Activated CD4-positive, alpha-beta T cell treated with anti-CD3 and anti-CD28 coated beads, Interleukin-2, amount 10 ng/mL, durations not matched to agents 7 days and 5 days (primary cell): Measurements from ENCODE around the gene YOD1. TPM values are rescaled to one million over a fixed set of nuclear protein-coding genes. Genes with fewer than 3 reads are reported as not detected.

ENCODE experiments used
- CTCF ChIA-PET: fragments of 350-600 bp; sonication (Branson Sonifier 250); formaldehyde crosslinking; loops from one replicate; lab custom pipeline; 2021; ENCODE audit warnings: antibody characterized with exemption; lab: Charles Lee
- POLR2A ChIA-PET: fragments of 350-600 bp; sonication (Branson Sonifier 250); formaldehyde crosslinking; loops from one replicate; lab custom pipeline; 2021; ENCODE audit warnings: antibody characterized with exemption; lab: Charles Lee
- DNase-seq: peaks from one replicate; pipeline ENCODE4 v3.0.0-alpha.2; 2020
- H3K27ac Mint-ChIP-seq: one replicate; pipeline ENCODE4 v1.8.0; 2021; ENCODE audit warnings: mild to moderate bottlenecking, moderate library complexity, mixed read lengths
- H3K27me3 Mint-ChIP-seq: one replicate; pipeline ENCODE4 v1.8.0; 2021; ENCODE audit warnings: mixed read lengths
- H3K36me3 Mint-ChIP-seq: one replicate; pipeline ENCODE4 v1.8.0; 2021; ENCODE audit warnings: low read depth, mixed read lengths
- H3K4me1 Mint-ChIP-seq: one replicate; pipeline ENCODE4 v1.8.0; 2021; ENCODE audit warnings: mixed read lengths
- H3K4me3 Mint-ChIP-seq: one replicate; pipeline ENCODE4 v1.8.0; 2021; ENCODE audit warnings: mild to moderate bottlenecking, moderate library complexity, mixed read lengths
- H3K9me3 Mint-ChIP-seq: one replicate; pipeline ENCODE4 v1.8.0; 2021; ENCODE audit warnings: mixed read lengths
- total RNA-seq, 2 experiments: library from RNA; stranded (reverse); gene quantifications; one replicate each; pipeline ENCODE4 v1.2.3, GENCODE V29; 2021

Gene YOD1
- total RNA-seq, 2 experiments from 2014 or later = 7.3 TPM

DNA sequence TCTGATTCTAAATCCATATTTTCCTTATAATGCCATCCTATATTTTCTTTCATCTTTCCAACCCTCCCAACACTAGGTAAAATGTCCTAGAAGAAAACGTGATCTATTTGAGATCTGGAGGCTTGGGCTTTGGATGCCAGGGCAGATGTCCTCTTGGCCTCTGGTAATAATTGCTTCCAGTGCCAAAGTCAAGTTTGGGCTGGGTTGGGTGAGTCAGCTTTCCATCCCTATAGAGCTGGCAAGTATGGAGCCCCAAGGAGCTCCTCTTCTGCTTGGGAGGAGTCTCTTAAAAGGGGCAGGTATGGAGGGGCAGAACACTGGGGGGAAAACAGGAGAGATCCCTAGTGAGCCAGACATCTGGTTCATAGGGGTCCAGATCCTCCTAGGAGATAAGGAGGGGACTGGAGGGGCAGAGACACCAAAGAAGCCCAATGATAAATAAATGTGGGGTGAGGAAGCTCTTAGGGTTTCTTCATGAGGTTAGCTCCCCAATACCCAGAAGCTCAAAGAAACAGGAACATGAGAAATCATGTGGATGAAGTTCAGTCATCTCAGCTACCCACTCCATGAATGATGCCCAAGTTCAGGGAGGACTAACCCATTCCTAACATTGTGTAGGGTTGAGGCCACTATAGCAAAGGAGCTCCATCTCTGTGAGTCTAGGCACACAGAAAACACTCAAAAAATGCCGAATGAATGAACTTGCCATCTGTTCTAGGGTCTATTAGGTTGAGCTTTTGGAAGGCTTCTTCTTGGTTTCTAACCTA lies 21.9 kb downstream of the YOD1 start:
- H3K27ac Mint-ChIP-seq = no peak overlapping the region
- no peak for DNase-seq
- CTCF ChIA-PET = interaction anchor here (1.0 to 1.5 kb wide), 3 partner anchors 14 to 24 kb away, joined by 3 to 6 read pairs (median 4); partner anchors contain the start of gene PFKFB2
- no peaks in the 10 kb centered on the region for H3K9me3 Mint-ChIP-seq
- POLR2A ChIA-PET = interaction anchor here (0.6 kb wide), 1 partner anchor 9 kb away, joined by 4 read pairs; no protein-coding TSS in a partner anchor
- H3K27me3 Mint-ChIP-seq = peaks cover 55% of the 10 kb centered on the region
- H3K4me3 Mint-ChIP-seq = no peak overlapping the region
- H3K4me1 Mint-ChIP-seq = no peaks in the 10 kb centered on the region
- H3K36me3 Mint-ChIP-seq = no peaks in the 10 kb centered on the region

DNA sequence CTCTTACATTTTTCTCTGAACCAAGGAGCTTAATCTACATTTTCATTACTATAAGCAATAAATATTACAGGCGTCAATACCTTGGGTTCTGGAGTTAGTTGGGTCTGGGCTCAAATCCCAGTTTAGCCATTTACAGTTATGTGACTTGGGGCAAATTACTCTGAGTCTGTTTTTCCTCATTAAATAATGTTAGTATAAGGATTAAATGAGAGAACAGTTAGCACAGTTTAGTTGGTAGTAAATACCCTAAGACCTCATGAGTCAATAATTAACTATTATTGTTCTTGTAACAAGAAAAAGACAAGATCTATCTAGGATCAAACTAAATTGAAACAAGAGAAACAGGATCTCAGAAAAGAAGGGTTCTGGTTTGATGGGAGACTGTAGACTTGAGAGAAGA lies 23.1 kb downstream of the YOD1 start:
- Mint-ChIP-seq H3K9me3 (no peaks in the 10 kb centered on the region), H3K36me3 (no peaks in the 10 kb centered on the region), H3K27me3 (peaks cover 46% of the 10 kb centered on the region), H3K4me1 (no peaks in the 10 kb centered on the region), H3K27ac (no peak overlapping the region), H3K4me3 (no peak overlapping the region)
- POLR2A ChIA-PET = no interaction called here
- CTCF ChIA-PET = no interaction called here
- no peak for DNase-seq

DNA sequence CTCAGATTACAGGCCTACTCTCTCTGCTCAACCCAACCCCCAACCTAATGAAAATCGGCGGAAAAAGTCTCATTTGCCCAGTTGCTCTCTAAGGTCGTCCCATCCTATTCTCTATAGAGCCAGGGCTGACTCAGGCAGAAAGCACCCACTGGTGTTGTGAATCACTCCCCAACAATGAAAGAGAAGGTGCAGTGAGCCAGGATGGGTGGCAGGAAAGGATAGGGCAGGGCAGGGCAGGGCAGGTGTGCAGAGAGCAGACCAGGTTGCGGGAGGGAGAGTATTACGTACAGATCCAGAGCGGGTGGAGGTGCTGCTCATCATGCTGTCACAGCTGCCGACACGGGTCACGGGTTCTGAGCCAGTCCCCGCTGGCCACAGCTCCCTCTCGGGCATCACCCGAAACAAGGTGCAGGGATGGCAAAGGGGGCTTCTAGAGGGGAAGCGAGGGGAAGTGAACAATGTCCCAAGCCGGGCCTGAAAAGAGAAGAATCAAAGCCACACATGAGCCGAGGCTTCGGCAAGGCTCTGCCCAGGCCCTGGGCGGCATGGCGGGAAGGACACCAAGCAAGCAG lies 23.7 kb downstream of the YOD1 start:
- Mint-ChIP-seq H3K36me3 (no peaks in the 10 kb centered on the region), H3K27me3 (peaks cover 42% of the 10 kb centered on the region), H3K4me1 (no peaks in the 10 kb centered on the region), H3K4me3 (no peak overlapping the region), H3K9me3 (no peaks in the 10 kb centered on the region), H3K27ac (no peak overlapping the region)
- ChIA-PET CTCF (no interaction called here), POLR2A (no interaction called here)
- DNase-seq = no peak

DNA sequence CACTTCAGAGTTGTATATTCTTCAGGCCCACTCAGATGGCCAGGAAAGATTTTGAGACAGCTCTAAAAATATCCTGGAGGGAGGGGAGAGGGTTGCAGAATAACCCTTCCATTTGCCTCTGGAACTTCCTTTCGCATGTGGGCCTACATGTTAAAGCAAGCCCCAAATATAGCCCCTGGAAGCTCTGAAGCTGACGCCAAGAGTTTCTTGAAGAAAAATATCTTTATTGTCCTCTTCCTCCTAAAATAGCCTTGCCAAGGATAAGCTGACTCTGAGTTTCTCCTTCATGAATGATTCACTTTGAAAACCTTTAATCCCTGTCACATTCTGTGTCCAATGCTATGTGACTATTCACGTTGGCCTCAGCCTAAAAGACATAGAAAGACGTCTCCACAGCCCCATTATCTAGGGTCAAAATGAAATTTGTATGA lies 24.9 kb downstream of the YOD1 start:
- Mint-ChIP-seq H3K4me1 (no peaks in the 10 kb centered on the region), H3K27ac (no peak overlapping the region)

DNA sequence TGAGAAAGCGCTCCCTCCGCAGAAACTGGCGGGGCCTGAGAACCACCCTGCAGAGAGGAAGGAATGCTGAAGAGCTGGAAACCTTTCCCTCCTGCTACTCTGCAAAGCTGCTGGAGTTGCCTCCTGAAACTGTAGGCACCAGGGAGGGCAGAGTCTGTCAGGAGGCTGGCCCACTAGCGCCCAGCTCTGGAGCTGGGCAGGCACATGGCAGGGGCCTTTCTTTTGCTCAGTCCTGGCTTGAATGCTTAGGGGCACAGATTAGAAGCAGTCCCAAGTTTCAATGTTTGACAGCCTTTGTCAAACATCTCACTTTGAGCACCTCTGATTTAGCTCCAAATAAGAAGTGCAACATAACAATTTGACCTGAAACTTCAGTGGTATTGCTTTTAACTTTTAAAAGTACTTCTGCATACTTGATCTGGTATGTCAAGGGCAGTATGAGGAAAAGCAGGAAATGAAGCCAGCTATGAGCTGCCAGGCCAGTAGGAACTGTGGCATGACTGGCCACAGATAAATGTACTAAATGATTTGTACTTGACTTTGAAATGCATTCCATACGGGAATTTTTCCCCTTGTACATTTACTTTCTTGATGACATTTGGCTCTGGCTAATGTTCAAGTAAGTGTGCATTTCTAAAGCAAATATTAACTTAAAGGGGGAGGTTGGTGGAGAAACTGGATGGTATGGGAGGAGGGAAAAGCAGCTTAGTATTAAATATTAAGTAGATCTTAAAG lies 25.7 kb downstream of the YOD1 start:
- no peak overlapping the region for H3K4me3 Mint-ChIP-seq
- H3K9me3 Mint-ChIP-seq = no peaks in the 10 kb centered on the region
- H3K27ac Mint-ChIP-seq = no peak overlapping the region
- peaks cover 25% of the 10 kb centered on the region for H3K27me3 Mint-ChIP-seq
- no peaks in the 10 kb centered on the region for H3K4me1 Mint-ChIP-seq
- ChIA-PET CTCF (interaction anchor here (1.0 to 1.4 kb wide), 3 partner anchors 23 to 90 kb away, joined by 3 to 4 read pairs (median 3); no protein-coding TSS in a partner anchor), POLR2A (no interaction called here)
- no peak for DNase-seq
- no peaks in the 10 kb centered on the region for H3K36me3 Mint-ChIP-seq

More for the DNA sequence above, 24.9 kb downstream of the YOD1 start:
- peaks cover 32% of the 10 kb centered on the region for H3K27me3 Mint-ChIP-seq
- CTCF ChIA-PET = no interaction called here
- POLR2A ChIA-PET = no interaction called here
- DNase-seq = no peak
- H3K4me3 Mint-ChIP-seq = no peak overlapping the region
- H3K9me3 Mint-ChIP-seq = no peaks in the 10 kb centered on the region
- H3K36me3 Mint-ChIP-seq = no peaks in the 10 kb centered on the region

DNA sequence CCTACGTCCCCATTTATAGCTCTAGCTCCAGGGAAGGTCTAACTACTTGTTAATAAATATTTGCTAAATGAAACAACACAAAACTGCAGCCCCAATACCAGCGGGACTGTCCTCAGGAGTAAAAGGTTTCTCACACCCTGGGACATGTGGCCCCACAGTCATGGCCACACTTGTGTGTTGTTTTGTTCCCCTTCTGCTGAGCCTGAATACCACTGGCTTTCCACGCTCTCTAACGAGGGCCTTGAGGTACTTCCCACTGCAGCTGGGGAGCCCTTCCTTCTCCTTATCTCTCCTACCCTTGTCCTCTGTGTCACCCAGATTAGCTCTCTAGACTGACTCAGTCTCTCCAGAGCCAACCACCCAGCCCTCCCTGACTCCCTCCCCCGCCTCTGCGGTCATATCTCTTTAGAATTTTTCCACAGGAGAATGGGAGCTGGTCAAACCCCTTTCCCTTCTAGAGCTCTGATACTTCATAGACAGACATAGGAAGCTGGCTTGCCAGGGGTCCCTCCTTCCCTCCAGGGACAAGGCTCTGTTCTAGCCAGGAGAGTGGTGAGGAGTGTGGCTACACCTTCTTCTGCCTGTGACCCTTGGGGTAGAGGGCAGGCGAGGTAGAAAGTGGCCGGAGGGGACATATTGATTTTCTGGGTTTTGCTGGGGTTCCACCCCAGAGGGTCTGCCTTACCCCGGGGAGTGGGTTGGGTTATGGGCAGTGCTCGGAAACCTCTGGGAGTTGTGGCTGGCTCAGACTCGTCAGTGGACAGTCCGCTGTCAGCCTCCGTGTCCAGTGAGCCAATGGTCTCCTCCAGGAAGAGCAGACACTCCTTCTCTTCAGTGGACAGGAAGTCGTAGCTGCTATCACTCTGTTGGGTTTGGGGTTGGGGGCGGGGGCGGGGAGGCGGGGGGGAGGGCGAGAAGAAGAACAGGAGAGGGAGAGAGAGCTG lies 26.5 kb downstream of the YOD1 start:
- Mint-ChIP-seq H3K27me3 (peaks cover 17% of the 10 kb centered on the region), H3K4me1 (no peaks in the 10 kb centered on the region), H3K36me3 (no peaks in the 10 kb centered on the region), H3K4me3 (no peak overlapping the region), H3K27ac (no peak overlapping the region), H3K9me3 (no peaks in the 10 kb centered on the region)
- no peak for DNase-seq
- POLR2A ChIA-PET = no interaction called here
- CTCF ChIA-PET = interaction anchor here (0.6 to 1.4 kb wide), 6 partner anchors 12 to 393 kb away, joined by 3 to 4 read pairs (median 3); no protein-coding TSS in a partner anchor

DNA sequence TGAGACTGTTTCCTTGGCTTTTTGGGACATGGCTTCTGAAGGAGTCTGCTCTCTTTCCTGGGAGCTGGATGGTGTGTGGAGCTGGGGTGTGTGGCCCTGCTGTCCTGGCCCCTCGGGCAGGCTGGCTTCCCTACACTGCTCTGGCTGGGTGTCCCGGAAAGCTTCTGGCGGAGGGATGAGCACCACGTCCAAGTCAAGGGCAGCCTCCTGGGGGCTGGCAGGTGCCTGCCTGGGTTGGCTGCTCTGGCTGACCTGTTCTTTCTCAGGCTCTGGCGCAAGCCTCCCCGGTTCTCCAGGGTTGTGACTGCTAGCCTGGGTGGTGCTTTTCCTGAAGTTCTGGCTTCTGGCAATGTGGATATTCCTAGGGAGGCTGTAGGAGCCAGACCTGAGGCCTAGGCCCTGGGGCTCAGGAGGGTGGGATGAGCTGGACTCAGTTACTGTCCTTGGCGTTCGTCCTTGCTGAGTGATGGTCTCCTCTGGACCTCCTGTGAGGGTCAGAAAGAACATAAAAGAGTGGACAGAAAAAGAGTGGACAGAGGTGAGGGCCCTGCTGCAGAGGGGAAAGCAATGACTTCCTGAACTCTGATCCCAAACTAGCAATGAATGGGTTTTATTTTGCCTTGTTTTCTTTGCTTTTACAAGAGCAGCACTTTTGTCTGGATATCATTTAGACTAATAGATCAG lies 27.9 kb downstream of the YOD1 start:
- H3K4me1 Mint-ChIP-seq = no peaks in the 10 kb centered on the region
- H3K27ac Mint-ChIP-seq = no peak overlapping the region
- ChIA-PET POLR2A (no interaction called here), CTCF (interaction anchor here (1.0 to 2.0 kb wide), 3 partner anchors 10 to 27 kb away, joined by 4 to 6 read pairs (median 4); partner anchors contain the start of gene C1orf116)
- H3K4me3 Mint-ChIP-seq = no peak overlapping the region
- H3K9me3 Mint-ChIP-seq = no peaks in the 10 kb centered on the region
- no peak for DNase-seq
- H3K27me3 Mint-ChIP-seq = peaks cover 17% of the 10 kb centered on the region
- no peaks in the 10 kb centered on the region for H3K36me3 Mint-ChIP-seq

DNA sequence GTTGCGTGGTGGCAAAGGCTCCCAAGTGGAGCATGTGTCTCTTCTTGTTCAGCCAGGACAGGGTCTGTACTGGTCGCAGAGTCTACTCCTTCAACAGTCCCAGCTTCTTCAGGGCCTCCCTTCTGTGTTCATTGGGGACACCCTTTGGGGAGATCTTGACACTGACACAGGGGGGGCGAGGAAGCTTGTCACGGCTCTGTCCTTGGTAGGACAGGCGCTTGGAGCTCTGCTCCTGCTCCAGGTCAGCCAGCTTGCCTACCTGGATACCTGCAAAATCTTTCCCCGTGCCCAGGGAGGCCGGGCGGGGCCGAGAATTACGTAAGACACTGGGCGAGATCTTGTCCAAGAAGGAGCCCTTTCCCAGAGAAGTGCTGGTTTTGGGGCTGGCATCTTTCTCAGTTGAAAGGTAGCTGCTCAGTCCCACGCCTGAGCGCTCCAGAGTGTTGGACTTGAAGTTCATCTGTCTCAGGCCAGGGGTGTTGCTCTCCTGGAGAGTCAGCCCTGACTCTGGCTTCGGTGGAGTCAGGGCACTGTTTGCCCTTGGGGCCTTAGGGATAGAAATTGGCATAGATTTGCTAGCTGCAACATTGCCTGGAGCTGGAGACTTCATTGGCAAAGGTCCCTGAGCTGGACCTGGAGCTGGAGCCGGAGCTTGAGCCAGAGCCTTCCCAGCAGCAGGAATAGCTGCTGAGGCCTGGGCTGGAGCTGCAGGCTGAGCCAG lies 29.0 kb downstream of the YOD1 start:
- CTCF ChIA-PET = interaction anchor here (0.5 to 2.0 kb wide), 4 partner anchors 11 to 28 kb away, joined by 3 to 6 read pairs (median 4); partner anchors contain the start of gene C1orf116
- H3K27ac Mint-ChIP-seq = no peak overlapping the region
- POLR2A ChIA-PET = no interaction called here
- H3K27me3 Mint-ChIP-seq = peaks cover 12% of the 10 kb centered on the region
- no peaks in the 10 kb centered on the region for H3K4me1 Mint-ChIP-seq
- DNase-seq = no peak
- no peak overlapping the region for H3K4me3 Mint-ChIP-seq
- H3K36me3 Mint-ChIP-seq = no peaks in the 10 kb centered on the region
- no peaks in the 10 kb centered on the region for H3K9me3 Mint-ChIP-seq

DNA sequence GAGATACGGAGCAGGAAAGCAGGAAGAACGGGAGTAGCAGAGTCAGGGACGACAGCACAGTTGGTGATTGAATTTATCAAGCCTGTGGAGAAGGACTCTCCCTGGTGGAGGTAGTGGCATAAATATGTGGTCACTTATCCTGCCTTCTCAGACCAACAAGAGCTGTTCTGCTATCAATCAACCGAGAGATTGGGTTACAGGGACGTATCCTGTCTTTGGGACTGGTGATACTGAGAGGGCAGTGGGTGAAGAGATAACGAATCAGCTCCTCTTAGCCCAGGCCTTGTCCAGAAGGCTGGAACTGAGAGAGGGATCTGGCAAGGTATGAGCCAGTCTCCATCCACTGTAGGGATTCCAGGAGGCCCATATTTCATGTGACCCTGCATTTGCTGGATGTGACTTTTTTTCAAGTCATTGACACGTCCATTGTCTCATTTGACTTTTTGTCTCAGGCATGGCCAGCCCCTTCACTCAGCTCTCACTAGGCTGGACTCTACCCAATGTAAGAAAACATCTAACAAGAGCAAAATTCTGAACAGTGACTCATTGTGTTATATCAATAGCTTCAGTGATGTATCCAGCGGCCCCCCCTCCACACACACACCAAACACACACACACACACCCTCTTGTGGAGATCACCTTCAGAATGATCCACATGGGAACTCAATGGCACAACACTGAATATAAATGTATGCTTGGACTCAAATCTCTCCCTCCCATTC lies 29.7 kb downstream of the YOD1 start:
- peaks cover 9% of the 10 kb centered on the region for H3K27me3 Mint-ChIP-seq
- H3K4me1 Mint-ChIP-seq = no peaks in the 10 kb centered on the region
- H3K27ac Mint-ChIP-seq = no peak overlapping the region
- ChIA-PET POLR2A (no interaction called here), CTCF (interaction anchor here (1.0 to 2.0 kb wide), 2 partner anchors 23 to 29 kb away, joined by 3 to 4 read pairs; no protein-coding TSS in a partner anchor)
- H3K4me3 Mint-ChIP-seq = no peak overlapping the region
- H3K36me3 Mint-ChIP-seq = no peaks in the 10 kb centered on the region
- DNase-seq = no peak
- no peaks in the 10 kb centered on the region for H3K9me3 Mint-ChIP-seq

DNA sequence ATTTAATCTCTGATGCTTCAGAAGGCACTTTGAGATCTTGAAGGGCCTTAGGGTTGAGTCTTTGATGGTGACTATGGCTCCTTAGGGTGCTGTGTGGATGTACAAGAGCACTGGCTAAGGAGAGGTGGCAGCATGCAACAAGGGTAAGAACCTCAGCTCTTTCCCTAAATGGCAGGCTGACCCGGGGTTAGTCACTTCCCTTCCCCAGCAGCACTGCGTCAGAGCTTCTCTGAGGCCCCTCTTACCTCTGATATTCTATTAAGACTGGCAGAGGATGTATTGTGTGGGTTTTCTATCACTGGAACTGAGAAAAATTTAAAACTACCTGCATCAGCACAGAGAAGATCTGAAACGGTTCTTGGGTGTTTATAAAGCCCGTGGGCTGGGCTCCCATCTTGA lies 30.3 kb downstream of the YOD1 start:
- no peak for DNase-seq
- H3K4me3 Mint-ChIP-seq = no peak overlapping the region
- H3K27me3 Mint-ChIP-seq = peaks cover 7% of the 10 kb centered on the region
- H3K9me3 Mint-ChIP-seq = no peaks in the 10 kb centered on the region
- H3K27ac Mint-ChIP-seq = no peak overlapping the region
- H3K36me3 Mint-ChIP-seq = no peaks in the 10 kb centered on the region
- ChIA-PET POLR2A (interaction anchor here (0.6 kb wide), 1 partner anchor 8 kb away, joined by 4 read pairs; no protein-coding TSS in a partner anchor), CTCF (interaction anchor here (0.7 to 1.0 kb wide), 3 partner anchors 11 to 22 kb away, joined by 3 read pairs; no protein-coding TSS in a partner anchor)
- H3K4me1 Mint-ChIP-seq = peaks cover 3% of the 10 kb centered on the region
